H1 (cell line): ENCODE data around the gene SNED1. TPM values are rescaled to one million over a fixed set of nuclear protein-coding genes. Genes with fewer than 3 reads are reported as not detected.

Source experiments
- BACH1 ChIP-seq: IDR thresholded peaks from 2 replicates; pipeline ENCODE4 v1.6.1; 2012; ENCODE audit warnings: low read length, improper control_type of control experiment
- TAF1 ChIP-seq: IDR thresholded peaks from 2 replicates; pipeline ENCODE4 v1.6.1; 2011; ENCODE audit warnings: mild to moderate bottlenecking, low read depth, low read length
- YY1 ChIP-seq: IDR thresholded peaks from 2 replicates; pipeline ENCODE4 v1.6.1; 2011; ENCODE audit warnings: low read depth, mild to moderate bottlenecking, low read length
- polyA plus RNA-seq, 7 experiments: library from polyadenylated mRNA; depleted of rRNA in 3 of 7; stranded (reverse) in 5 of 7; unstranded in 2 of 7; fragments of >200 nt in 5 of 7; fragments of 200-250 nt in 2 of 7; gene quantifications; 1 replicate in 5 of 7; 2 replicates in 1 of 7; 4 replicates in 1 of 7; pipeline versions ENCODE4 v1.2.1 to v1.2.3, GENCODE V29; 2011 to 2013; ENCODE audit warnings: missing spikeins in 2 of 7, mixed read lengths in 2 of 7
- total RNA-seq: library from RNA; stranded (reverse); fragmentation: NEBNext Ultra II Directional; extraction: Animal tissue kit (Norgen Biotek cat#: 25700); gene quantifications from 2 replicates; pipeline ENCODE4 v1.2.1, GENCODE V29; 2021
- TF ChIP-seq, protein P1 (sequence below): IDR thresholded peaks from 2 replicates; pipeline ENCODE4 v1.6.1; 2012; ENCODE audit warnings: inconsistent platforms

The SNED1 gene
- total and polyA plus RNA-seq, 2 of the 8 experiments (the other 6 are each of a cell fraction or from before 2014, with no cell fraction given), result 1.9 TPM

DNA sequence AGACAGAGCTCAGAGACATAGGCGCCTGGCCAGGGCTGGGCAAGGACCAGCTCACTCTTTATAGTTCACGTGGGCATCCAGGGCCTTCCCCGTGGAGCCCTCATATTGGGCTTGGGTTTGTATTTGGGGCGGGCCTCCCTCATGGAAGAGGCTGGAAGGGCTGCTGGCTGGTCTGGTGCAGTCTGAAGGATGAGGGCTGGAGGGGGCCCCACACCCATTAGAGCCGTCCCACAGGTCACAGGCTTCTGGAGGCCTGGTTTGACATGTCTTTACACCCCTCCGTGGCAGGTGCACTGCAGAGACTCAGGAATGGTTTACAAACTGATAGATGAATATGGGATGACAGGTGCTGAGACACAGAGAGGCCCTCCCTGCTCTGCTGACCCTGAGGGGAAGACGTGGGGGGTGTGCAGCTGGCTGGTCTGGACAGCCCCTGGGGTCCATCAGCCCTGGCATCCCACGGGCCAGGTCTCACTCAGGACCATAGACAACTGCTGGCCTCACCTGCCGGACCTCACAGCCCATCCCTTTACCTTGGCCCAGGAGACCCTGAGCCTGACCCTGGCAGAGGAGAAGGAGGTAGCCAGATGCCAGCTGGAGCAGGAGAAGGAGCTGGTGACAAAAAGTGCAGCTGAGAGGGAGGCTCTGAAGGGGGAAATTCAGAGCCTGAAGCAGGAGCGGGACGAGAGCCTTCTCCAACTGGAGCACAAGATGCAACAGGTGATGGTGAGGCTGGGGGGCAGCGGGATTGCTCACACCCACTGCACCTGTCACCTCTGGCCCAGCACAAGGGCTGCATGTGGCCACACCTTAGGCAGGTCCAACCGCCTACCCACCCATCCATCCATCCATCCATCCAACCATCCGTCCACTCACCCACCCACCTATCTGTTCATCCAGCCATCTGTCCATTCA lies 48.4 kb upstream of the SNED1 start (continued):
- TF ChIP-seq, protein P1, sequence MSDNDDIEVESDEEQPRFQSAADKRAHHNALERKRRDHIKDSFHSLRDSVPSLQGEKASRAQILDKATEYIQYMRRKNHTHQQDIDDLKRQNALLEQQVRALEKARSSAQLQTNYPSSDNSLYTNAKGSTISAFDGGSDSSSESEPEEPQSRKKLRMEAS, result no peak
- TF ChIP-seq BACH1 (no peak), TAF1 (no peak), YY1 (no peak)
